K562 (cell line): Measurements from ENCODE around the gene NAE1. TPM values are rescaled to one million over a fixed set of nuclear protein-coding genes. Genes with fewer than 3 reads are reported as not detected.

ENCODE experiments used
- ATAC-seq: fragments of 200-7000 bp; cut with Tn5 transposase; 3 replicates; pipeline ENCODE4 v1.9.1; 2020; ENCODE audit warnings: moderate library complexity
- BruUV-seq: library from RNA; stranded (reverse); fragments of 400-500 nt; replicated peaks from 2 replicates; lab custom pipeline; 2021; lab: Mats Ljungman, UMichigan
- CTCF ChIA-PET: fragments of 300-600 bp; formaldehyde crosslinking; extraction: SDS; loops from one replicate; lab custom pipeline; 2021; ENCODE audit warnings: low intra/inter-chr PET ratio; lab: Yijun Ruan, JAX
- POLR2A ChIA-PET: fragments of 300-600, 350-650 bp; sonication (Branson Sonifier 250); formaldehyde crosslinking; extraction: SDS; loops from one replicate; lab custom pipeline; 2021; ENCODE audit warnings: antibody characterized with exemption, inconsistent platforms; lab: Yijun Ruan, JAX
- DNase-seq, 4 experiments: peaks; one replicate each; pipeline versions ENCODE4 v3.0.0 to v3.0.0-alpha.2; 2011 to 2018; ENCODE audit warnings: low spot score in 3 of 4, mixed read lengths in 3 of 4; ENCODE audit errors: extremely low read depth in 1 of 4
- FAIRE-seq: peaks from 2 replicates; lab custom pipeline; 2011; peaks lifted over from hg19 to GRCh38; lab: Jason Lieb, UNC
- H2AFZ ChIP-seq: 2 replicates; pipeline ENCODE4 v1.6.0; 2011; ENCODE audit warnings: low read depth, low read length, control low read depth, inconsistent platforms
- H3K27ac ChIP-seq: fragments of 200-600 bp; 3 replicates; pipeline ENCODE4 v1.8.0; 2011; ENCODE audit warnings: low read depth, mild to moderate bottlenecking, control low read depth, inconsistent platforms, low read length, moderate library complexity, mixed read lengths; ENCODE audit errors: extremely low read depth
- H3K27me3 ChIP-seq, 2 experiments: fragments of 300-600 bp in 1 of 2; 2 replicates in 1 of 2; 3 replicates in 1 of 2; pipeline versions ENCODE4 v1.6.0 to v1.8.0; 2011; ENCODE audit warnings: inconsistent platforms in 2 of 2, low read length in 2 of 2, mild to moderate bottlenecking in 1 of 2, mixed read lengths in 1 of 2, moderate library complexity in 1 of 2; ENCODE audit not compliant: control insufficient read depth in 2 of 2, insufficient read depth in 2 of 2
- H3K36me3 ChIP-seq: fragments of 300-600 bp; 3 replicates; pipeline ENCODE4 v1.8.0; 2011; ENCODE audit warnings: mild to moderate bottlenecking, low read length, inconsistent platforms; ENCODE audit not compliant: control insufficient read depth, insufficient read depth
- H3K4me1 ChIP-seq, 2 experiments: fragments of 200-600 bp in 1 of 2; replicated peaks in 1 of 2; 2 replicates in 1 of 2; 3 replicates in 1 of 2; pipeline versions ENCODE4 v1.5.1 to v1.8.0; 2011; ENCODE audit warnings: inconsistent platforms in 2 of 2, low read length in 2 of 2, mild to moderate bottlenecking in 1 of 2, mixed read lengths in 1 of 2, moderate library complexity in 1 of 2; ENCODE audit not compliant: control insufficient read depth in 2 of 2, insufficient read depth in 2 of 2
- H3K4me2 ChIP-seq: 2 replicates; pipeline ENCODE4 v1.6.1; 2011; ENCODE audit warnings: low read length, control low read depth, inconsistent platforms, mixed read lengths; ENCODE audit not compliant: insufficient read depth
- H3K4me3 ChIP-seq: fragments of 200-600 bp; sonication (generic), shearing (Covaris generic); 2 replicates; pipeline ENCODE4 v1.5.1; 2016; ENCODE audit warnings: control low read depth, inconsistent platforms
- H3K79me2 ChIP-seq: fragments of 200-600 bp; 3 replicates; pipeline ENCODE4 v1.8.0; 2011; ENCODE audit warnings: low read length, inconsistent platforms; ENCODE audit not compliant: control insufficient read depth, insufficient read depth
- H3K9ac ChIP-seq, 2 experiments: 2 replicates each; pipeline versions ENCODE4 v1.6.0 to v1.6.1; 2011; ENCODE audit warnings: low read depth in 2 of 2, low read length in 2 of 2, control low read depth in 1 of 2, inconsistent platforms in 1 of 2, mild to moderate bottlenecking in 1 of 2, mixed read lengths in 1 of 2; ENCODE audit not compliant: insufficient read depth in 1 of 2
- H3K9me1 ChIP-seq: one replicate; pipeline ENCODE4 v1.6.0; 2011; ENCODE audit warnings: inconsistent platforms, mild to moderate bottlenecking, low read length, moderate library complexity; ENCODE audit not compliant: control insufficient read depth, insufficient read depth
- H3K9me3 ChIP-seq: replicated peaks from 2 replicates; pipeline ENCODE4 v1.5.1; 2011; ENCODE audit warnings: low read depth, low read length, inconsistent platforms; ENCODE audit not compliant: control insufficient read depth, insufficient read depth
- H4K20me1 ChIP-seq: replicated peaks from 2 replicates; pipeline ENCODE4 v1.6.1; 2011; ENCODE audit warnings: low read length, inconsistent platforms, mixed read lengths; ENCODE audit not compliant: control insufficient read depth, insufficient read depth
- NR2C1 ChIP-seq, 2 experiments: fragments of 450-650 bp; IDR thresholded peaks; 2 replicates each; pipeline ENCODE4 v1.6.1; 2017; ENCODE audit warnings: mild to moderate bottlenecking in 2 of 2, antibody characterized with exemption in 1 of 2, inconsistent platforms in 1 of 2, missing compliant biosample characterization in 1 of 2, missing genetic modification characterization in 1 of 2
- NR2C2 ChIP-seq, 2 experiments: fragments of 200-800 bp in 1 of 2; sonication (Bioruptor generic) in 1 of 2; sonication (generic) in 1 of 2; formaldehyde crosslinking in 1 of 2; IDR thresholded peaks; 2 replicates each; pipeline versions ENCODE4 v1.6.1 to v1.8.0; 2016 to 2022; ENCODE audit warnings: mild to moderate bottlenecking in 1 of 2, missing compliant biosample characterization in 1 of 2, missing genetic modification characterization in 1 of 2, missing genetic modification reagents in 1 of 2
- RBM34 ChIP-seq: fragments of 200-400 bp; formaldehyde crosslinking; IDR thresholded peaks from 2 replicates; pipeline ENCODE4 v1.6.1; 2018; ENCODE audit warnings: low read length, borderline replicate concordance; ENCODE audit not compliant: insufficient read depth
- RBM39 ChIP-seq: fragments of 200-400 bp; formaldehyde crosslinking; optimal IDR thresholded peaks from 2 replicates; pipeline ENCODE3; 2018; ENCODE audit warnings: low read depth, low read length
- SAP30 ChIP-seq: fragments of 200-600 bp; sonication (generic); IDR thresholded peaks from 2 replicates; pipeline ENCODE4 v1.6.1; 2012; ENCODE audit warnings: borderline replicate concordance, low read depth, mild to moderate bottlenecking, moderate library complexity, low read length, control low read depth, inconsistent platforms; ENCODE audit not compliant: insufficient read depth, poor library complexity, severe bottlenecking
- WGBS: fragments of 100-300 bp; shearing (Covaris generic); methylation state at CpG from one replicate; pipeline ENCODE4 v1.1.6; 2016; ENCODE audit warnings: low coverage, mixed read lengths; ENCODE audit not compliant: insufficient coverage; ENCODE audit errors: missing lambda C conversion rate; 5-methylcytosine and 5-hydroxymethylcytosine counted together
- in situ Hi-C: fragments of 300-500 bp; cut with MboI; formaldehyde crosslinking; loops from 4 replicates; pipeline ENCODE4 v1.15.0; 2018; ENCODE audit warnings: inconsistent platforms, mixed read lengths
- intact Hi-C: fragments of 100-400 bp; cut with micrococcal nuclease; formaldehyde crosslinking; loops from 2 replicates; pipeline ENCODE4 v1.14.2; 2022
- polyA plus RNA-seq, 8 experiments: library from polyadenylated mRNA; depleted of rRNA in 4 of 8; stranded (reverse) in 5 of 8; unstranded in 3 of 8; fragments of >200 nt; fragmentation: Nextera tagmentation in 2 of 8; fragmentation: Illumina TruSeq in 1 of 8; extraction: Ambion mirVana in 2 of 8; extraction: Trizol in 1 of 8; gene quantifications; 2 replicates each; pipeline versions ENCODE4 v1.2.1 to v1.2.3, GENCODE V29; 2011 to 2014; ENCODE audit warnings: inconsistent platforms in 1 of 8, missing spikeins in 1 of 8
- total RNA-seq, 7 experiments: library from RNA; depleted of rRNA in 6 of 7; stranded (reverse); fragments of >200 nt in 6 of 7; fragmentation: Illumina TruSeq in 2 of 7; extraction: Trizol in 2 of 7; gene quantifications; 2 replicates each; pipeline versions ENCODE4 v1.2.1 to v1.2.3, GENCODE V29; 2011 to 2021; ENCODE audit warnings: low replicate concordance in 1 of 7
- TF ChIP-seq, protein P1 (sequence below): fragments of 450-650 bp; formaldehyde crosslinking; IDR thresholded peaks from 2 replicates; pipeline ENCODE4 v1.4.0; 2020; ENCODE audit warnings: mild to moderate bottlenecking

The NAE1 gene
- total and polyA plus RNA-seq, 9 of the 15 experiments (the other 6 are each of a cell fraction or from before 2014, with no cell fraction given) = 165 to 294 (median 230) TPM

GRCh38 chr16:66863707-66864106 lies 32.9 kb upstream of the NAE1 start:
- Histone ChIP-seq H3K27me3 (no peaks in the 10 kb centered on the region), H3K4me1 (no peaks in the 10 kb centered on the region), H3K36me3 (no peaks in the 10 kb centered on the region), H3K79me2 (no peaks in the 10 kb centered on the region), H3K4me3 (no peak overlapping the region), H4K20me1 (no peaks in the 10 kb centered on the region), H3K9ac (no peak overlapping the region), H3K27ac (no peak overlapping the region), H2AFZ (no peak overlapping the region), H3K9me3 (no peaks in the 10 kb centered on the region), H3K4me2 (no peak overlapping the region), H3K9me1 (peaks cover 2% of the 10 kb centered on the region)
- CTCF ChIA-PET = no interaction called here
- intact Hi-C loops (no loop called here), in situ Hi-C loops (loop anchor here (10.0 kb wide), 1 partner anchor 459 kb away; no protein-coding TSS in a partner anchor)
- no peak for FAIRE-seq
- TF ChIP-seq RBM34 (no peak), RBM39 (no peak)
- TF ChIP-seq, protein P1, sequence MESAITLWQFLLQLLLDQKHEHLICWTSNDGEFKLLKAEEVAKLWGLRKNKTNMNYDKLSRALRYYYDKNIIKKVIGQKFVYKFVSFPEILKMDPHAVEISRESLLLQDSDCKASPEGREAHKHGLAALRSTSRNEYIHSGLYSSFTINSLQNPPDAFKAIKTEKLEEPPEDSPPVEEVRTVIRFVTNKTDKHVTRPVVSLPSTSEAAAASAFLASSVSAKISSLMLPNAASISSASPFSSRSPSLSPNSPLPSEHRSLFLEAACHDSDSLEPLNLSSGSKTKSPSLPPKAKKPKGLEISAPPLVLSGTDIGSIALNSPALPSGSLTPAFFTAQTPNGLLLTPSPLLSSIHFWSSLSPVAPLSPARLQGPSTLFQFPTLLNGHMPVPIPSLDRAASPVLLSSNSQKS (CRISPR knock-in tag) = no peak
- no peak for ATAC-seq
- no peak for DNase-seq
- no TSS peak for BruUV-seq
- POLR2A ChIA-PET = interaction anchor here (0.8 kb wide), 1 partner anchor 16 kb away, joined by 3 read pairs; no protein-coding TSS in a partner anchor

- intact Hi-C loops (no loop called here), in situ Hi-C loops (loop anchor here (10.0 kb wide), 1 partner anchor 457 kb away; no protein-coding TSS in a partner anchor)
- Histone ChIP-seq H3K9ac (no peak overlapping the region), H3K36me3 (no peaks in the 10 kb centered on the region), H3K27me3 (no peaks in the 10 kb centered on the region), H3K4me3 (no peak overlapping the region), H3K27ac (no peak overlapping the region), H3K9me3 (no peaks in the 10 kb centered on the region), H3K4me1 (no peaks in the 10 kb centered on the region; a peak in 1 of 5 replicates), H3K4me2 (no peak overlapping the region), H2AFZ (no peak overlapping the region), H3K79me2 (no peaks in the 10 kb centered on the region), H3K9me1 (no peaks in the 10 kb centered on the region), H4K20me1 (no peaks in the 10 kb centered on the region)
- BruUV-seq = no TSS peak
- TF ChIP-seq NR2C1 (IDR thresholded peaks at IDR 0.05) (peak; percentile 86), NR2C1 (tag; IDR thresholded peaks at IDR 0.05) (peak; percentile 88), SAP30 (no peak), NR2C2 (CRISPR knock-in tag; IDR thresholded peaks at IDR 0.05) (peak; percentile 52; the same call in 1 of the 2 replicates), NR2C2 (tag; IDR thresholded peaks at IDR 0.05) (peak; percentile 78)
- POLR2A ChIA-PET = interaction anchor here (0.6 kb wide), 1 partner anchor 427 kb away, joined by 3 read pairs; no protein-coding TSS in a partner anchor
- FAIRE-seq (no peak), DNase-seq (no peak), ATAC-seq (no peak)
- CTCF ChIA-PET = no interaction called here
- 35% methylated on average over 8 of the region's 8 CpGs for WGBS
Measured at GRCh38 chr16:66862023-66862520, 31.3 kb upstream of the NAE1 start.
